H7 (cell line): ENCODE results near the gene JPH4. TPM values are rescaled to one million over a fixed set of nuclear protein-coding genes. Genes with fewer than 3 reads are reported as not detected.

Source experiments
- DNase-seq: peaks from one replicate; pipeline ENCODE4 v3.0.0; 2012
- H3K27me3 ChIP-seq: 2 replicates; pipeline ENCODE4 v1.6.0; 2011; ENCODE audit warnings: mild to moderate bottlenecking, low read length; ENCODE audit not compliant: control insufficient read depth, insufficient read depth
- H3K36me3 ChIP-seq: replicated peaks from 2 replicates; pipeline ENCODE4 v1.5.1; 2011; ENCODE audit warnings: low read length; ENCODE audit not compliant: control insufficient read depth, insufficient read depth
- H3K4me3 ChIP-seq: 2 replicates; pipeline ENCODE4 v1.5.1; 2011; ENCODE audit warnings: low read depth, mild to moderate bottlenecking, control low read depth, low read length, moderate library complexity; ENCODE audit not compliant: insufficient read depth
- total RNA-seq: library from RNA; depleted of rRNA; stranded (reverse); fragments of >200 nt; shearing (Covaris generic); gene quantifications from 2 replicates; pipeline ENCODE4 v1.2.3, GENCODE V29; 2014

JPH4 gene
- total RNA-seq, 1 experiment from 2014 or later: 2.0 TPM

- Histone ChIP-seq H3K36me3 (peaks cover 27% of the 10 kb centered on the region), H3K4me3 (no peak overlapping the region), H3K27me3 (no peaks in the 10 kb centered on the region)
- DNase-seq: no peak
Measured at GRCh38 chr14:23557946-23558345, 20.6 kb downstream of the JPH4 start.

DNA sequence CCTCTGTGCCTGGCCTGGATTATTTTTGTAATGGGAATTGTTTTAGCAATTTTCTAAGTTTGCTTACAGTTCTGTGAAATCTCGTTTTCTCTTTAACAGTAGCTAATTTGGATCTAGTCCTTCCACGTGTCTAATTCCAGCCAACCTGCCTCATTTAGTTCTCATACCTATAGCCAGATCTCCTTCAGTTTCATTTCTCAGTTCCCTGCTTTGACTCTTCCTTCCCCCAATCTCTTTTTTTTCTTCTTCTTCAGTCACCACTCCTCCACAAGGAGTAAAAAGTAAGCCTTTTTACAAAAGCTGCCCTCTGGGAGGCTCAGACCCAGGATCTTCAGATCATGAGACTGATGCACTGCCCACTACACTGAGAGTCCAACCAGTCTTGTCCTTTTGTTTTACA, 21.1 kb downstream of the JPH4 start:
- H3K36me3 ChIP-seq: peaks cover 27% of the 10 kb centered on the region
- H3K4me3 ChIP-seq: no peak overlapping the region
- no peak for DNase-seq
- no peaks in the 10 kb centered on the region for H3K27me3 ChIP-seq

GRCh38 chr14:23556700-23557440, 21.7 kb downstream of the JPH4 start:
- DNase-seq: no peak
- Histone ChIP-seq H3K27me3 (no peaks in the 10 kb centered on the region), H3K36me3 (peaks cover 22% of the 10 kb centered on the region), H3K4me3 (peak overlapping the region; percentile 77)

DNA sequence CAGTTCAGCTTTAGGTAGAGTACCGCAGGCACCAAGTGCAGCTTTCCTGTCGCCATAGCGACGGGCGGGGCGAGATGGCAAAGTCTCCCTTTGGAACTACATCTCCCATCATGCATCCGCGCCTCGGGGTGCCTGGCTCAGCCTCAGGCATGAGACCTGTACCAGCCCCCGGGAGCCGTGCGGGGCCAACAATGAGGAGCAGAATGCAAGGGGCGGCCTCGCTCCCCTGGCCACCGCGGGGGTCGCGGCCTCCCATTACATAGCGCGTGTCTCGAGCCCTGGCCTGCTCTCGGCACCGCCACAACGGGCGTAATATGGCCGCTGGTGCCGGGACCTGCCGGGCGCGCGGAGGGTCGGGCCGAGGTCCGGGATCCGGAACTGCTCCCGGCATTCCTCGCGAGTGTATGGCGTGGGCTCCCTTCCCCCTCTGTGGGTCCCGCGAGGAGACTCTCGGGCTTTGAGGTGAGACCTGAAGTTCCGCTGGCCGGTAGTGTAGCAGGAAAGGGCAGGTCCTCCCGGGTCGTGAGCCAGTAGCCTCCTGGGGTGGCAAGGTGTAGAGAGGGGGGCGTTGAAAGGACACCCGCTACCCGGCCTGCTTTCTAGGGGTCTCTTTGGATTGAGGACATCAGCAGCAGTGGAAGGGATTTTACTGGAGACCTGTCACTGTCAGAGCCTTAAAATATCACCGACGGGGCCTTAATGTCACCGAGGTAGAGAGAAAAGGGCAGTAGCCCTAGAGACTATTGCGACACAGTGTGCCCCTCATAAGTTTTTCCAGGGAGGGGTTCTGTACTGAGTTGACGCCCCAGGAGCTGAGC, 22.5 kb downstream of the JPH4 start, which contains the start of gene THTPA:
Gene THTPA (plus strand): TSS at position 390 of the 818 bp plus-strand sequence. CDS start 487 bp downstream, outside the sequence.
- peak within 1 kb of the TSS; percentile 77 for H3K4me3 ChIP-seq
- DNase-seq: peak; percentile 96
- no peaks in the 10 kb centered on the region for H3K27me3 ChIP-seq
- H3K36me3 ChIP-seq: peaks cover 15% of the 10 kb centered on the region

- Histone ChIP-seq H3K27me3 (no peaks in the 10 kb centered on the region), H3K36me3 (peaks cover 13% of the 10 kb centered on the region), H3K4me3 (peak overlapping the region; percentile 77)
- no peak for DNase-seq
Measured at GRCh38 chr14:23555533-23555881, 23.1 kb downstream of the JPH4 start.

DNA sequence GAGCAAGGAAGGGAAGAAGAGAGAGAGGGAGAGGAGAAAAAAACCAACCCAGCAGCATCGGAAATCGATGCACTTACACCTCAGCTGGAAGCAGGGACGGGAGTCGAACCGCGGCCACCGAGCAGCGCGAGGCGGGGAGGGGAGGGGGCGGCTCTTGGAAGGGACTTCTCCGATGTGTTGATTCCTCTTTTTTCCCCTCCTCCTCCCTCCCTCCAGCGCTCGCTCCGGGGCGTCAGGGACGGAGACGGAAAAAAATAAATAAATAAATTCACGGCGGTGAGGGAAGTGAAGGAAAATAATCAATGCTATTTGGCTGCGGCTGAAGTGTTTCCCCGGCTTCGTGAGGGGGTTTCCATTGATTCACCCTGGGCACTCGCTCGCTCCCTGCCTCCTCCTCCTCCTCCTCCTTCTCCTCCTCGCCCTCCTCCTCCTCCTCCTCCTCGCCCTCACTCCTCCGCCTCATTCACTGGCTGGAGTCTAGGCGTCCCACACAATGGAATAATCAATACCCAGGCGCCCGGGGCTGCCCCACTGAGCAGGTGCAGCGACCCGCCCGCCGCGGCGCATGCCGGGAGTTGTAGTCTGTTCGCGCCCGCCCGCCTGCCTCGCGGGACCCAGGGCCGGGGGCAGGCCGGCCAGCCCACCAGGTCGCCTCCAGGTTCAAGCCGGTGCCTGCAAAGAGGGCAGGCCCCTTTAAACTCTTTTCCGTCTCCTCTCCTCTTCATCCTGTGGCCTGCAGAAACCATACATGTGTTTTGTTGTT, 27.1 kb downstream of the JPH4 start, which contains the start of gene ZFHX2:
Gene ZFHX2 (minus strand): TSS at position 500 of the 763 bp plus-strand sequence. CDS start 16,440 bp downstream, outside the sequence.
- no peaks in the 10 kb centered on the region for H3K36me3 ChIP-seq
- peak; percentile 98 for DNase-seq
- H3K4me3 ChIP-seq: peak within 1 kb of the TSS; percentile 93
- no peaks in the 10 kb centered on the region for H3K27me3 ChIP-seq

GRCh38 chr14:23550812-23551265, 27.8 kb downstream of the JPH4 start:
- H3K36me3 ChIP-seq: no peaks in the 10 kb centered on the region
- DNase-seq: peak; percentile 84

GRCh38 chr14:23550131-23550811, 28.3 kb downstream of the JPH4 start:
- no peak for DNase-seq
- H3K27me3 ChIP-seq: no peaks in the 10 kb centered on the region
- H3K36me3 ChIP-seq: no peaks in the 10 kb centered on the region
- peak overlapping the region; percentile 93 for H3K4me3 ChIP-seq

More at GRCh38 chr14:23550812-23551265, 27.8 kb downstream of the JPH4 start:
- Histone ChIP-seq H3K4me3 (peak overlapping the region; percentile 93), H3K27me3 (no peaks in the 10 kb centered on the region)

DNA sequence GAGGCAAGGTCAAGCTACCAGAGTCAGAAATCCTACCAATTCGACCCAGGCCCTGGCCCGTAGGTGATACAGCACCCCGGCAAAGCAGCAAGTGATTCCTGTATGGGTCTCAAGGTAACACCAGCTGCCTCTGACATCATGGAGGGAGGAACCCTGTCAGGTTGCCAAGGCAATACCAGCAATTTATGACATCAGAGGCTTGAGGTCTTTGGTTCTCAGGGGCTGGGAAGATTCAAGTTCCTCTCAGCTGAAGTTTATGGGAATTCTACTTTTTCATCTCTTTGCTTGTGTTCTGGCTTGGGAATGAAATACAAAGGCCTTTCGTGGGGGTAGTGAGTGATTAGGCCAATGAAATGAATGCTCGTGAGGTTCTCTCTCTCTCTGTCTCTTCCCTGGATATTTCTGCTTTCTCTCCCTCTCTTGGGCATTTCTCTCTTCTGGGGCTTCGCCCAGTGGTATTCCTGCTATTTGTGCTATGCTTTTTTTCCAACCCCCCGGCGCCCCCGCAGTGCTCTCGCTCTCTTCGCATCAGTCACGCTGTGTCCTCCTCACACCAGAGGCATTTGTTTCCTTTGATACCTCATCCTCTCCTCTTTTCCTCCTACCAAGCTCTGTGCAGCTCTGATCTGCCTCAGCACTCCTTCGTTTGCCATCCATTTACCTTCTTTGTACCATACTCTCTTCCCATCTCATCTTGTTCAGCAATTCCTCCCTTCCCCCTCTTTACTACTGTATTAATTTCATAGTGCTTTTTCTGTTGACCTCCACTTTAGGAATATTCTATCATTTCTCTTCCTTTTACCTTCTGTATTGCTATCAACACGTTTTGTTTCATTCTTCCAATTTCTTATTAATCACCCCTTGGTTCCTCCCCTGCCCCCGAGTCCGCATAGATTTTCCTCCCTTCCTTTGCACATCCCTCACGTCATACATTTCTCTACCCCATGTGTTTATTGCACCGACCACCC, 30.0 kb downstream of the JPH4 start:
- H3K27me3 ChIP-seq: no peaks in the 10 kb centered on the region
- DNase-seq: peak; percentile 66

GRCh38 chr14:23547924-23548323, 30.7 kb downstream of the JPH4 start:
- H3K4me3 ChIP-seq: no peak overlapping the region

More for the DNA sequence above, 30.0 kb downstream of the JPH4 start:
- H3K36me3 ChIP-seq: no peaks in the 10 kb centered on the region; the same call in 1 of the 2 replicates
- H3K4me3 ChIP-seq: no peak overlapping the region

GRCh38 chr14:23546450-23547035, 32.0 kb downstream of the JPH4 start:
- Histone ChIP-seq H3K27me3 (no peaks in the 10 kb centered on the region), H3K4me3 (no peak overlapping the region), H3K36me3 (peaks cover 7% of the 10 kb centered on the region)
- no peak for DNase-seq

More at GRCh38 chr14:23547924-23548323, 30.7 kb downstream of the JPH4 start:
- H3K36me3 ChIP-seq: peaks cover 3% of the 10 kb centered on the region
- DNase-seq: no peak
- no peaks in the 10 kb centered on the region for H3K27me3 ChIP-seq

GRCh38 chr14:23545740-23546365, 32.7 kb downstream of the JPH4 start:
- DNase-seq: no peak
- no peak overlapping the region for H3K4me3 ChIP-seq
- peaks cover 7% of the 10 kb centered on the region for H3K36me3 ChIP-seq
- no peaks in the 10 kb centered on the region for H3K27me3 ChIP-seq
